LoVo (cell line): ENCODE results near the gene RAP2B.
"Not testable (repeated sequence)": the region's sequence is repeated elsewhere in the genome, so short reads cannot be mapped to it uniquely, and the experiment has no call there.

Source experiments
- DNase-seq: peaks from one replicate; pipeline ENCODE4 v3.0.0-alpha.2; 2016; ENCODE audit warnings: low spot score

RAP2B gene

GRCh38 chr3:153161714-153162512, at the start of gene RAP2B:
TSS of gene RAP2B (plus strand) at chr3:153162226. CDS start at chr3:153162694, 468 bp downstream.
- DNase-seq = peak; percentile 93

- DNase-seq = no peak
Measured at GRCh38 chr3:153113541-153113940, 48.5 kb upstream of the RAP2B start.

GRCh38 chr3:153114270-153114669, 47.8 kb upstream of the RAP2B start:
- not testable (repeated sequence) for DNase-seq

- DNase-seq = no peak
Measured at GRCh38 chr3:153115326-153115725, 46.7 kb upstream of the RAP2B start.

- DNase-seq = no peak
Measured at GRCh38 chr3:153127788-153128187, 34.2 kb upstream of the RAP2B start.

GRCh38 chr3:153129426-153129825, 32.6 kb upstream of the RAP2B start:
- DNase-seq = no peak

GRCh38 chr3:153129866-153130265, 32.2 kb upstream of the RAP2B start:
- DNase-seq = no peak

- DNase-seq = peak; percentile 57
Measured at GRCh38 chr3:153130312-153130977, 31.6 kb upstream of the RAP2B start.

GRCh38 chr3:153137626-153138025, 24.4 kb upstream of the RAP2B start:
- no peak for DNase-seq

- peak; percentile 88 for DNase-seq
Measured at GRCh38 chr3:153138276-153139210, 23.5 kb upstream of the RAP2B start.

- no peak for DNase-seq
Measured at GRCh38 chr3:153142961-153143360, 19.1 kb upstream of the RAP2B start.

GRCh38 chr3:153144071-153144470, 18.0 kb upstream of the RAP2B start:
- DNase-seq = no peak

- no peak for DNase-seq
Measured at GRCh38 chr3:153144779-153145178, 17.2 kb upstream of the RAP2B start.

- no peak for DNase-seq
Measured at GRCh38 chr3:153145454-153145853, 16.6 kb upstream of the RAP2B start.

GRCh38 chr3:153146191-153147053, 15.6 kb upstream of the RAP2B start:
- no peak for DNase-seq

- no peak for DNase-seq
Measured at GRCh38 chr3:153150991-153151390, 11.0 kb upstream of the RAP2B start.

GRCh38 chr3:153155786-153156185, 6.2 kb upstream of the RAP2B start:
- DNase-seq = not testable (repeated sequence)

- no peak for DNase-seq
Measured at GRCh38 chr3:153158189-153158588, 3.8 kb upstream of the RAP2B start.

GRCh38 chr3:153158961-153159735, 2.9 kb upstream of the RAP2B start:
- peak; percentile 53 for DNase-seq

GRCh38 chr3:153159771-153160397, 2.1 kb upstream of the RAP2B start:
- DNase-seq = no peak
